HG02981 (cell line): ENCODE results near the gene NEURL2.

Experiments used
- ATAC-seq: cut with Tn5 transposase; IDR thresholded peaks from one replicate; pipeline ENCODE4 v1.9.1; 2021; ENCODE audit warnings: mild to moderate bottlenecking, moderate library complexity; ENCODE audit not compliant: unreplicated experiment

The NEURL2 gene

GRCh38 chr20:45920462-45921336 is 29.7 kb upstream of the NEURL2 start:
- ATAC-seq, result no peak

GRCh38 chr20:45919542-45920399 is 28.8 kb upstream of the NEURL2 start:
- no peak for ATAC-seq

GRCh38 chr20:45918779-45919537 is 27.9 kb upstream of the NEURL2 start:
- ATAC-seq, result no peak

GRCh38 chr20:45918182-45918737 is 27.3 kb upstream of the NEURL2 start:
- ATAC-seq, result no peak

GRCh38 chr20:45917790-45918141 is 26.8 kb upstream of the NEURL2 start:
- ATAC-seq, result no peak

GRCh38 chr20:45913116-45913515 is 22.1 kb upstream of the NEURL2 start:
- no peak for ATAC-seq

- no peak for ATAC-seq
Measured at GRCh38 chr20:45912344-45912682, 21.3 kb upstream of the NEURL2 start.

- ATAC-seq, result no peak
Measured at GRCh38 chr20:45911486-45912343, 20.7 kb upstream of the NEURL2 start, which contains the start of gene PLTP. TSS of gene PLTP (minus strand) at chr20:45912155. CDS start at chr20:45911452, 703 bp downstream.

GRCh38 chr20:45910670-45911485 is 19.9 kb upstream of the NEURL2 start:
- ATAC-seq, result peak; percentile 92

- no peak for ATAC-seq
Measured at GRCh38 chr20:45909817-45910669, 19.0 kb upstream of the NEURL2 start.

GRCh38 chr20:45909336-45909808 is 18.4 kb upstream of the NEURL2 start:
- no peak for ATAC-seq

GRCh38 chr20:45908084-45908483 is 17.1 kb upstream of the NEURL2 start:
- ATAC-seq, result no peak

GRCh38 chr20:45907219-45907948 is 16.4 kb upstream of the NEURL2 start:
- no peak for ATAC-seq

GRCh38 chr20:45905505-45906079 is 14.6 kb upstream of the NEURL2 start:
- no peak for ATAC-seq

GRCh38 chr20:45904583-45905504 is 13.8 kb upstream of the NEURL2 start:
- no peak for ATAC-seq

- no peak for ATAC-seq
Measured at GRCh38 chr20:45902199-45902701, 11.2 kb upstream of the NEURL2 start.
